A549 treated with DMSO at 1 μM for 4 hours (cell line): Measurements from ENCODE around the gene SPATC1L. TPM values are rescaled to one million over a fixed set of nuclear protein-coding genes. Genes with fewer than 3 reads are reported as not detected.

Experiments used
- total RNA-seq: library from RNA; stranded (reverse); fragments of 200-300 nt; extraction: Qiagen RNA extraction; gene quantifications from 5 replicates; pipeline ENCODE4 v1.2.3, GENCODE V29; 2022; ENCODE audit warnings: low read depth

The SPATC1L gene
- 0.08 TPM in 2 of 5 replicates, not detected in the others for total RNA-seq

GRCh38 chr21:46183910-46184624 is at the start of gene SPATC1L:
SPATC1L (minus strand) TSS chr21:46184459; CDS start chr21:46182816, 1,643 bp downstream.

GRCh38 chr21:46228345-46229051 is 44.2 kb upstream of the SPATC1L start, which contains the start of gene LSS:
LSS (minus strand) TSS chr21:46228774; CDS start chr21:46228745, 29 bp downstream.

GRCh38 chr21:46155514-46156377 is 28.5 kb downstream of the SPATC1L start, which contains the start of gene FTCD:
FTCD (minus strand) TSS chr21:46155579; CDS start chr21:46155523, 56 bp downstream.

Other genes starting within 250 kb of the SPATC1L start
- gene COL6A1, start 202.7 kb downstream of the SPATC1L start, total RNA-seq = 18.6 to 24.0 TPM (median 20.1 TPM) in 5 replicates
- 14.0 to 18.0 TPM (median 16.1 TPM) in 5 replicates for gene COL6A2, start 86.3 kb downstream of the SPATC1L start, total RNA-seq
- gene FTCD, start 28.9 kb downstream of the SPATC1L start, total RNA-seq = 0.08 to 0.16 TPM in 2 of 5 replicates, not detected in the others
- 12.8 to 13.5 TPM (median 13.3 TPM) in 5 replicates for gene LSS, start 44.3 kb upstream of the SPATC1L start, total RNA-seq
- 30.4 to 49.6 TPM (median 47.5 TPM) in 5 replicates for gene MCM3AP, start 101.2 kb upstream of the SPATC1L start, total RNA-seq
- gene YBEY, start 101.9 kb upstream of the SPATC1L start, total RNA-seq = 25.8 to 33.3 TPM (median 29.5 TPM) in 5 replicates
- 4.1 to 7.1 TPM (median 5.7 TPM) in 5 replicates for gene C21orf58, start 139.4 kb upstream of the SPATC1L start, total RNA-seq
- gene PCNT, start 139.7 kb upstream of the SPATC1L start, total RNA-seq = 12.9 to 17.5 TPM (median 14.8 TPM) in 5 replicates